Measurements from ENCODE around the gene JPT2.

JPT2 gene

DNA sequence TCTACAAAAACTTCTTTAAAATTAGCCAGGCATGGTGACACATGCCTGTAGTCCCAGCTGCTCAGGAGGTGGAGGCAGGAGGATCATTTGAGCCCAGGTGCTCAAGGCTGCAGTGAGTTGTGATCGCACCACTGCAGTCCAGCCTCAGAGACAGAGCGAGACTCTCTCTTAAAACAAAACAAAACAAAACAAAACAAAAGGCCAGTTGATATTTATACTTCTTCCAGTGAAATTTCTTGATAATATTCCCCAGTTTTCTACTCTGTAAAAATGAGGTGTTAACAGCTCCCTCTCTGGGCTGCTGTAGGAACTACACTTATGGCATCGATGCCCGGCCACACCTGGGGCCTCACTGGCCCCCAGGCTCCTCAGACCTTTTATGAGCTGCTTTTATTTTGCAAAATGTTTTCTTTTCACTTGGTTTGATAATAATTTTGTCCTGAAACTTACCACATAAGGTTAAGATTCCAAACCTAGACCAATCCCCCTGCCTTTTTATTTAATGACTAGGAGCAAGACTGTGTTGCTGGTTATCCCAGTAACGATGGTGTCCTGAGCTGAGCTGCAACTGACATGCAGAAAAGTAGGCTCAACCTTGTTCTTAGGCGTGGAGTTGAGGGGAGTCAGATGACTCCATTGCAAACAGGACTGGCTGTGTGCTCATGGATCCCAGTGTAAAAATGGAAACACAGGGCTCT is 45.5 kb downstream of the JPT2 start:
- no peak overlapping the region for H3K14ac ChIP-seq (ENCODE audit: low read length)

DNA sequence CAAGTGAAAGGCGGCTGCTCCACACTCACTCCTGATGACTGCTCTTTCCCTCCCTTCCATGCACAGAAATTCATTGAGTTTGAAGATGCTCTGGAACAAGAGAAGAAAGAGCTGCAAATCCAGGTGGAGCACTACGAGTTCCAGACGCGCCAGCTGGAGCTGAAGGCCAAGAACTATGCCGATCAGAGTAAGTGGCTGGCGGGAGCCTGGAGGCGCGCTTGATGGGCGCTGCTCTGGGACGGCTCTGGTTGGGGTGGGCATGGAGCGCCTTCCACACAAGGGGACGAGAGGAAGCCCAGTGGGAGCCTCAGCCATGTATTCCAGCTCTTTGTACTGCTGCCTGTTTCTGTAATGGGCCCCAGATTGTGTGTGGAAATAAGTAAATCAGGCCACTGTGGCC is 46.4 kb downstream of the JPT2 start:
- no peak overlapping the region for H4K91ac ChIP-seq (ENCODE audit: low read depth, low read length)
- no peak overlapping the region for H3K4ac ChIP-seq (ENCODE audit: low read depth, low read length)
- peaks cover 2% of the 10 kb centered on the region for H3K9me3 ChIP-seq (ENCODE audit: insufficient read depth, low read depth, low read length)
- H2BK5ac ChIP-seq (ENCODE audit: low read depth, low read length, poor library complexity), result no peak overlapping the region
- H2AFZ ChIP-seq (ENCODE audit: insufficient read depth, low read length, poor library complexity), result no peak overlapping the region
- no peak overlapping the region for H3K4me3 ChIP-seq (ENCODE audit: low read depth, low read length)
- no peak overlapping the region for H4K12ac ChIP-seq (ENCODE audit: low read depth, low read length)
- peaks cover 0 to 6% of the 10 kb centered on the region in 2 experiments for H3K4me1 ChIP-seq (ENCODE audit: control insufficient read depth in 1 of 2, insufficient read depth in 2 of 2, low read length in 2 of 2)
- H3K36me3 ChIP-seq (ENCODE audit: control insufficient read depth in 1 of 2, insufficient read depth in 2 of 2, low read length in 2 of 2), result peaks cover 33% of the 10 kb centered on the region in 2 experiments
- no peak for DNase-seq
- H3K27me3 ChIP-seq (ENCODE audit: insufficient read depth, low read length), result no peaks in the 10 kb centered on the region
- H4K8ac ChIP-seq (ENCODE audit: low read depth, low read length), result no peak overlapping the region
- no peak overlapping the region for H2AK5ac ChIP-seq (ENCODE audit: low read length)
- no peak overlapping the region for H3K14ac ChIP-seq (ENCODE audit: low read length)
- no peak overlapping the region for H2BK12ac ChIP-seq (ENCODE audit: low read length)
- WGBS (ENCODE audit: extremely low coverage, insufficient coverage, insufficient read length), result no CpG with 5 or more reads among the region's 12 CpGs
- no peak overlapping the region for H3K9ac ChIP-seq (ENCODE audit: low read length)
- H3K79me1 ChIP-seq (ENCODE audit: low read length), result peaks cover 2% of the 10 kb centered on the region
- no peak overlapping the region for H3K27ac ChIP-seq (ENCODE audit: low read depth, low read length)
- no peak overlapping the region for H3K23ac ChIP-seq (ENCODE audit: low read length)
- H3K79me2 ChIP-seq (ENCODE audit: control insufficient read depth, insufficient read depth, low read length, poor library complexity), result no peaks in the 10 kb centered on the region
- H3K4me2 ChIP-seq (ENCODE audit: low read length), result no peak overlapping the region
- H3K18ac ChIP-seq (ENCODE audit: low read length), result no peak overlapping the region
- H2BK120ac ChIP-seq (ENCODE audit: insufficient read depth, low read length, poor library complexity), result no peak overlapping the region

More for the DNA sequence above, 45.5 kb downstream of the JPT2 start:
- H3K27ac ChIP-seq (ENCODE audit: low read depth, low read length), result no peak overlapping the region
- no peak overlapping the region for H4K91ac ChIP-seq (ENCODE audit: low read depth, low read length)
- DNase-seq, result peak; percentile 40 to 83
- no peak overlapping the region for H4K8ac ChIP-seq (ENCODE audit: low read depth, low read length)
- peaks cover 2% of the 10 kb centered on the region for H3K9me3 ChIP-seq (ENCODE audit: insufficient read depth, low read depth, low read length)
- H2BK12ac ChIP-seq (ENCODE audit: low read length), result no peak overlapping the region
- no peak overlapping the region for H3K23ac ChIP-seq (ENCODE audit: low read length)
- H3K4ac ChIP-seq (ENCODE audit: low read depth, low read length), result no peak overlapping the region
- no peak overlapping the region for H3K9ac ChIP-seq (ENCODE audit: low read length)
- no peak overlapping the region for H2AK5ac ChIP-seq (ENCODE audit: low read length)
- H3K79me2 ChIP-seq (ENCODE audit: control insufficient read depth, insufficient read depth, low read length, poor library complexity), result no peaks in the 10 kb centered on the region
- H3K4me3 ChIP-seq (ENCODE audit: low read depth, low read length), result no peak overlapping the region
- H3K18ac ChIP-seq (ENCODE audit: low read length), result no peak overlapping the region
- WGBS (ENCODE audit: extremely low coverage, insufficient coverage, insufficient read length), result no CpG with 5 or more reads among the region's 6 CpGs
- no peak overlapping the region for H2AFZ ChIP-seq (ENCODE audit: insufficient read depth, low read length, poor library complexity)
- peaks cover 2% of the 10 kb centered on the region for H3K79me1 ChIP-seq (ENCODE audit: low read length)
- no peak overlapping the region for H4K12ac ChIP-seq (ENCODE audit: low read depth, low read length)
- H2BK5ac ChIP-seq (ENCODE audit: low read depth, low read length, poor library complexity), result no peak overlapping the region
- H3K4me2 ChIP-seq (ENCODE audit: low read length), result no peak overlapping the region
- peaks cover 0 to 6% of the 10 kb centered on the region in 2 experiments for H3K4me1 ChIP-seq (ENCODE audit: control insufficient read depth in 1 of 2, insufficient read depth in 2 of 2, low read length in 2 of 2)
- H3K36me3 ChIP-seq (ENCODE audit: control insufficient read depth in 1 of 2, insufficient read depth in 2 of 2, low read length in 2 of 2), result peaks cover 24 to 25% of the 10 kb centered on the region in 2 experiments
- no peak overlapping the region for H2BK120ac ChIP-seq (ENCODE audit: insufficient read depth, low read length, poor library complexity)
- no peaks in the 10 kb centered on the region for H3K27me3 ChIP-seq (ENCODE audit: insufficient read depth, low read length)

- peaks cover 36 to 38% of the 10 kb centered on the region in 2 experiments for H3K36me3 ChIP-seq (ENCODE audit: control insufficient read depth in 1 of 2, insufficient read depth in 2 of 2, low read length in 2 of 2)
- no CpG with 5 or more reads among the region's 32 CpGs for WGBS (ENCODE audit: extremely low coverage, insufficient coverage, insufficient read length)
- no peak overlapping the region for H4K8ac ChIP-seq (ENCODE audit: low read depth, low read length)
Observed at GRCh38 chr16:1726661-1727502, 48.8 kb downstream of the JPT2 start.

GRCh38 chr16:1727651-1728624 is 49.9 kb downstream of the JPT2 start:
- H3K9ac ChIP-seq (ENCODE audit: low read length), result no peak overlapping the region
- no peak overlapping the region for H2BK5ac ChIP-seq (ENCODE audit: low read depth, low read length, poor library complexity)
- no peak overlapping the region for H4K12ac ChIP-seq (ENCODE audit: low read depth, low read length)
- peaks cover 0 to 2% of the 10 kb centered on the region in 2 experiments for H3K4me1 ChIP-seq (ENCODE audit: control insufficient read depth in 1 of 2, insufficient read depth in 2 of 2, low read length in 2 of 2)
- no peaks in the 10 kb centered on the region for H3K79me2 ChIP-seq (ENCODE audit: control insufficient read depth, insufficient read depth, low read length, poor library complexity)
- H3K79me1 ChIP-seq (ENCODE audit: low read length), result no peaks in the 10 kb centered on the region
- no peak overlapping the region for H2BK120ac ChIP-seq (ENCODE audit: insufficient read depth, low read length, poor library complexity)
- H3K18ac ChIP-seq (ENCODE audit: low read length), result no peak overlapping the region
- H3K4me2 ChIP-seq (ENCODE audit: low read length), result no peak overlapping the region
- no CpG with 5 or more reads among the region's 37 CpGs for WGBS (ENCODE audit: extremely low coverage, insufficient coverage, insufficient read length)
- no peaks in the 10 kb centered on the region for H3K27me3 ChIP-seq (ENCODE audit: insufficient read depth, low read length)
- no peak overlapping the region for H3K23ac ChIP-seq (ENCODE audit: low read length)
- no peak overlapping the region for H2BK12ac ChIP-seq (ENCODE audit: low read length)
- no peak for DNase-seq
- no peak overlapping the region for H3K14ac ChIP-seq (ENCODE audit: low read length)
- H3K36me3 ChIP-seq (ENCODE audit: control insufficient read depth in 1 of 2, insufficient read depth in 2 of 2, low read length in 2 of 2), result peaks cover 46 to 48% of the 10 kb centered on the region in 2 experiments
- H2AK5ac ChIP-seq (ENCODE audit: low read length), result no peak overlapping the region
- H3K27ac ChIP-seq (ENCODE audit: low read depth, low read length), result no peak overlapping the region
- no peak overlapping the region for H4K8ac ChIP-seq (ENCODE audit: low read depth, low read length)
- H3K4ac ChIP-seq (ENCODE audit: low read depth, low read length), result no peak overlapping the region
- no peak overlapping the region for H2AFZ ChIP-seq (ENCODE audit: insufficient read depth, low read length, poor library complexity)
- H4K91ac ChIP-seq (ENCODE audit: low read depth, low read length), result no peak overlapping the region
- H3K9me3 ChIP-seq (ENCODE audit: insufficient read depth, low read depth, low read length), result peaks cover 5% of the 10 kb centered on the region
- H3K4me3 ChIP-seq (ENCODE audit: low read depth, low read length), result no peak overlapping the region

More at GRCh38 chr16:1726661-1727502, 48.8 kb downstream of the JPT2 start:
- Histone ChIP-seq H4K12ac (ENCODE audit: low read depth, low read length) (no peak overlapping the region), H2BK5ac (ENCODE audit: low read depth, low read length, poor library complexity) (no peak overlapping the region), H3K14ac (ENCODE audit: low read length) (no peak overlapping the region), H3K9me3 (ENCODE audit: insufficient read depth, low read depth, low read length) (peaks cover 2% of the 10 kb centered on the region), H2BK12ac (ENCODE audit: low read length) (no peak overlapping the region), H3K79me2 (ENCODE audit: control insufficient read depth, insufficient read depth, low read length, poor library complexity) (no peaks in the 10 kb centered on the region), H3K4me2 (ENCODE audit: low read length) (no peak overlapping the region), H4K91ac (ENCODE audit: low read depth, low read length) (no peak overlapping the region), H3K79me1 (ENCODE audit: low read length) (no peaks in the 10 kb centered on the region), H2AFZ (ENCODE audit: insufficient read depth, low read length, poor library complexity) (no peak overlapping the region), H3K27me3 (ENCODE audit: insufficient read depth, low read length) (no peaks in the 10 kb centered on the region), H3K4me1 (ENCODE audit: control insufficient read depth in 1 of 2, insufficient read depth in 2 of 2, low read length in 2 of 2) (peaks cover 0 to 6% of the 10 kb centered on the region in 2 experiments), H3K18ac (ENCODE audit: low read length) (no peak overlapping the region), H3K9ac (ENCODE audit: low read length) (no peak overlapping the region), H3K27ac (ENCODE audit: low read depth, low read length) (no peak overlapping the region), H3K23ac (ENCODE audit: low read length) (no peak overlapping the region), H3K4me3 (ENCODE audit: low read depth, low read length) (no peak overlapping the region), H2BK120ac (ENCODE audit: insufficient read depth, low read length, poor library complexity) (no peak overlapping the region), H2AK5ac (ENCODE audit: low read length) (no peak overlapping the region), H3K4ac (ENCODE audit: low read depth, low read length) (no peak overlapping the region)
- no peak for DNase-seq

All from trophoblast cell (in vitro differentiated cells and primary cell).